PC-3 (cell line): ENCODE data around the gene MGST3. TPM values are rescaled to one million over a fixed set of nuclear protein-coding genes. Genes with fewer than 3 reads are reported as not detected.

Source experiments
- ATAC-seq: fragments of 200-7000 bp; cut with Tn5 transposase; 2 replicates; pipeline ENCODE4 v1.9.1; 2020; ENCODE audit warnings: mild to moderate bottlenecking, moderate library complexity
- BruUV-seq: library from RNA; stranded (reverse); fragments of 400-500 nt; replicated peaks from 2 replicates; lab custom pipeline; 2021; lab: Mats Ljungman, UMichigan
- CTCF ChIA-PET: fragments of 300-600 bp; sonication (Branson Sonifier 250); formaldehyde crosslinking; loops from one replicate; lab custom pipeline; 2022; ENCODE audit warnings: antibody characterized with exemption; lab: Charles Lee
- POLR2A ChIA-PET: fragments of 300-600 bp; sonication (Branson Sonifier 250); formaldehyde crosslinking; loops from one replicate; lab custom pipeline; 2022; ENCODE audit warnings: antibody characterized with exemption; ENCODE audit not compliant: unreplicated experiment; lab: Charles Lee
- DNase-seq: peaks from one replicate; pipeline ENCODE4 v3.0.0-alpha.2; 2015
- H2AFZ ChIP-seq: fragments of 300-600 bp; sonication (generic); 2 replicates; pipeline ENCODE4 v1.6.0; 2016; ENCODE audit warnings: antibody characterized with exemption, low read length
- H3F3A ChIP-seq: fragments of 300-600 bp; sonication (generic); one replicate; pipeline ENCODE4 v1.6.0; 2017; ENCODE audit warnings: antibody characterized with exemption, low read length, control low read depth, mild to moderate bottlenecking; ENCODE audit not compliant: unreplicated experiment
- H3K27ac ChIP-seq: fragments of 300-600 bp; sonication (generic); 2 replicates; pipeline ENCODE4 v1.5.1; 2016; ENCODE audit warnings: mild to moderate bottlenecking, low read length
- H3K27me3 ChIP-seq: fragments of 300-600 bp; sonication (generic); 2 replicates; pipeline ENCODE4 v1.6.1; 2016; ENCODE audit warnings: low read length, mixed read lengths
- H3K36me3 ChIP-seq: fragments of 300-600 bp; sonication (generic); 2 replicates; pipeline ENCODE4 v1.6.1; 2016; ENCODE audit warnings: low read depth, mixed run types, low read length, mixed read lengths
- H3K4me1 ChIP-seq: fragments of 300-600 bp; sonication (generic); 2 replicates; pipeline ENCODE4 v1.5.1; 2016; ENCODE audit warnings: low read length; ENCODE audit not compliant: insufficient read depth
- H3K4me2 ChIP-seq: fragments of 300-600 bp; sonication (generic); 2 replicates; pipeline ENCODE4 v1.6.0; 2016; ENCODE audit warnings: low read length
- H3K4me3 ChIP-seq: fragments of 300-600 bp; sonication (generic); 2 replicates; pipeline ENCODE4 v1.5.1; 2016; ENCODE audit warnings: mild to moderate bottlenecking, low read length, mixed read lengths
- H3K79me2 ChIP-seq: fragments of 300-600 bp; sonication (generic); 2 replicates; pipeline ENCODE4 v1.6.1; 2017; ENCODE audit warnings: low read length, mixed read lengths
- H3K9ac ChIP-seq: fragments of 300-600 bp; sonication (generic); 2 replicates; pipeline ENCODE4 v1.6.0; 2016; ENCODE audit warnings: mild to moderate bottlenecking, low read length
- H3K9me2 ChIP-seq: fragments of 300-600 bp; sonication (generic); replicated peaks from 2 replicates; pipeline ENCODE4 v1.6.1; 2016; ENCODE audit warnings: mixed run types, low read length, mixed read lengths
- H3K9me3 ChIP-seq: fragments of 300-600 bp; sonication (generic); 2 replicates; pipeline ENCODE4 v1.6.1; 2016; ENCODE audit warnings: low read length, mixed read lengths
- H4K20me1 ChIP-seq: fragments of 300-600 bp; sonication (generic); 2 replicates; pipeline ENCODE4 v1.6.1; 2016; ENCODE audit warnings: low read length, mixed read lengths
- EZH2 ChIP-seq: fragments of 300-600 bp; sonication (generic); IDR thresholded peaks from one replicate; pipeline ENCODE4 v1.6.1; 2017; ENCODE audit warnings: antibody characterized with exemption, mild to moderate bottlenecking, low read length; ENCODE audit not compliant: unreplicated experiment
- EZH2phosphoT487 ChIP-seq: fragments of 300-600 bp; sonication (generic); IDR thresholded peaks from 2 replicates; pipeline ENCODE4 v1.6.1; 2018; ENCODE audit warnings: mild to moderate bottlenecking, antibody characterized with exemption, low read length, borderline replicate concordance
- intact Hi-C: fragments of 100-400 bp; cut with micrococcal nuclease; formaldehyde crosslinking; loops from 2 replicates; pipeline ENCODE4 v1.9.0; 2023
- total RNA-seq: library from RNA; depleted of rRNA; stranded (reverse); fragments of >200 nt; gene quantifications from 2 replicates; pipeline ENCODE4 v1.2.3, GENCODE V29; 2014
- TF ChIP-seq, protein P1 (sequence below): fragments of 300-600 bp; sonication (generic); conservative IDR thresholded peaks from 2 replicates; pipeline ENCODE4 v1.5.1; 2017; ENCODE audit warnings: antibody characterized with exemption, low read depth, mild to moderate bottlenecking, low read length

Gene MGST3
- total RNA-seq, 1 experiment from 2014 or later, result 168 TPM

DNA sequence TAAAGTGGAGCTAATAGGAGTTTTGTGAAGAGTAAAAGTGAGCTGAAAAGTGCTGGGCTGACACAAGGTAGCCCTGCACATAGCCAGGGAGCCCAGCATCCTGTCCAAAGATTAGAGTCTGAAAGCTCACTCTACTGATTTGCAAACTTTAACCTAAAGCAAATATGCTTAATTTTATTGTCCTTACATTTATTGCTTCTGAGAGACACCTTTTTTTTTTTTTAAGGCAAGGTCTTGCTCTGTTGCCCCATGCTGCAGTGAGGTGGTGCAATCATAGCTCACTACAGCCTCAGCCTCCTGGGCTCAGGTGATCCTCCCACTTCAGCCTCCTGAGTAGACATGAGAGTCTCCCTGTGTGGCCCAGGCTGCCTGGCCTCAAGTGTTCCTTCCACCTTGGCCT, 16.5 kb downstream of the MGST3 start:
- H3K9me2 ChIP-seq, result no peaks in the 10 kb centered on the region
- TF ChIP-seq EZH2phosphoT487 (no peak), EZH2 (no peak)
- TF ChIP-seq, protein P1, sequence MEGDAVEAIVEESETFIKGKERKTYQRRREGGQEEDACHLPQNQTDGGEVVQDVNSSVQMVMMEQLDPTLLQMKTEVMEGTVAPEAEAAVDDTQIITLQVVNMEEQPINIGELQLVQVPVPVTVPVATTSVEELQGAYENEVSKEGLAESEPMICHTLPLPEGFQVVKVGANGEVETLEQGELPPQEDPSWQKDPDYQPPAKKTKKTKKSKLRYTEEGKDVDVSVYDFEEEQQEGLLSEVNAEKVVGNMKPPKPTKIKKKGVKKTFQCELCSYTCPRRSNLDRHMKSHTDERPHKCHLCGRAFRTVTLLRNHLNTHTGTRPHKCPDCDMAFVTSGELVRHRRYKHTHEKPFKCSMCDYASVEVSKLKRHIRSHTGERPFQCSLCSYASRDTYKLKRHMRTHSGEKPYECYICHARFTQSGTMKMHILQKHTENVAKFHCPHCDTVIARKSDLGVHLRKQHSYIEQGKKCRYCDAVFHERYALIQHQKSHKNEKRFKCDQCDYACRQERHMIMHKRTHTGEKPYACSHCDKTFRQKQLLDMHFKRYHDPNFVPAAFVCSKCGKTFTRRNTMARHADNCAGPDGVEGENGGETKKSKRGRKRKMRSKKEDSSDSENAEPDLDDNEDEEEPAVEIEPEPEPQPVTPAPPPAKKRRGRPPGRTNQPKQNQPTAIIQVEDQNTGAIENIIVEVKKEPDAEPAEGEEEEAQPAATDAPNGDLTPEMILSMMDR, result no peak
- no peak overlapping the region for H3K4me3 ChIP-seq
- H3K79me2 ChIP-seq, result peaks cover 7% of the 10 kb centered on the region; the same call in 1 of the 2 replicates
- H3K9me3 ChIP-seq, result no peaks in the 10 kb centered on the region
- ChIA-PET POLR2A (interaction anchor here (0.6 kb wide), 1 partner anchor 15 kb away, joined by 4 read pairs; no protein-coding TSS in a partner anchor), CTCF (no interaction called here)
- intact Hi-C loops, result no loop called here
- H2AFZ ChIP-seq, result no peak overlapping the region
- no peaks in the 10 kb centered on the region for H4K20me1 ChIP-seq
- ATAC-seq (no peak), DNase-seq (no peak)
- BruUV-seq, result no TSS peak
- no peak overlapping the region for H3K4me2 ChIP-seq
- H3K27me3 ChIP-seq, result no peaks in the 10 kb centered on the region
- H3F3A ChIP-seq, result no peaks in the 10 kb centered on the region
- no peak overlapping the region for H3K27ac ChIP-seq
- peaks cover 15% of the 10 kb centered on the region for H3K36me3 ChIP-seq
- no peak overlapping the region for H3K9ac ChIP-seq
- peaks cover 23% of the 10 kb centered on the region for H3K4me1 ChIP-seq

DNA sequence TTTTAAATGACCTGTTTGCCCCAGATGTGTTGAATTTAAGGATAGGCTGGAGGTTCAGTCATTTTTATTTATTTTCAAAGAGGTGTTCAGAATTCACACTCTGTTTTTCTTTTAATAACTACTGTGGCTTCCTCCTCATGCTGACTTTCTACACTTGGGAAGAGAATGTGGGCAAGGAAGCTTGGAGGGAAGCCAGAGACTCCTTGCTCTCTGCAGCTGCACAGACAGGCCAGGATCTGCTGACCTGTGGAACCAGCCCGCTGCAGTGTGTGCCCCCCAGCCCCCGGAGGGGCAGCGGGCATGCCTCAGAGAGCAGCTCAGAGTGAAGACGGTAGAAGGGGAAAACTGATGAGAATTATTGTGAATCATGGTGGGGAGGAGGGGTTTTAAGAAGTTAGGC, 16.9 kb downstream of the MGST3 start:
- no peak overlapping the region for H2AFZ ChIP-seq
- BruUV-seq, result no TSS peak
- H3K9me3 ChIP-seq, result no peaks in the 10 kb centered on the region
- DNase-seq (no peak), ATAC-seq (no peak)
- H3K4me1 ChIP-seq, result peaks cover 23% of the 10 kb centered on the region
- ChIA-PET POLR2A (interaction anchor here (0.6 kb wide), 1 partner anchor 16 kb away, joined by 4 read pairs; no protein-coding TSS in a partner anchor), CTCF (no interaction called here)
- no peaks in the 10 kb centered on the region for H3F3A ChIP-seq
- H4K20me1 ChIP-seq, result no peaks in the 10 kb centered on the region
- H3K27me3 ChIP-seq, result no peaks in the 10 kb centered on the region
- TF ChIP-seq, protein P1, result no peak
- TF ChIP-seq EZH2, result no peak
- H3K4me2 ChIP-seq, result no peak overlapping the region
- H3K9me2 ChIP-seq, result no peaks in the 10 kb centered on the region
- H3K36me3 ChIP-seq, result peaks cover 15% of the 10 kb centered on the region
- intact Hi-C loops, result no loop called here
- no peak overlapping the region for H3K4me3 ChIP-seq
- no peak overlapping the region for H3K9ac ChIP-seq
- no peak overlapping the region for H3K27ac ChIP-seq
- H3K79me2 ChIP-seq, result peaks cover 4% of the 10 kb centered on the region; the same call in 1 of the 2 replicates

DNA sequence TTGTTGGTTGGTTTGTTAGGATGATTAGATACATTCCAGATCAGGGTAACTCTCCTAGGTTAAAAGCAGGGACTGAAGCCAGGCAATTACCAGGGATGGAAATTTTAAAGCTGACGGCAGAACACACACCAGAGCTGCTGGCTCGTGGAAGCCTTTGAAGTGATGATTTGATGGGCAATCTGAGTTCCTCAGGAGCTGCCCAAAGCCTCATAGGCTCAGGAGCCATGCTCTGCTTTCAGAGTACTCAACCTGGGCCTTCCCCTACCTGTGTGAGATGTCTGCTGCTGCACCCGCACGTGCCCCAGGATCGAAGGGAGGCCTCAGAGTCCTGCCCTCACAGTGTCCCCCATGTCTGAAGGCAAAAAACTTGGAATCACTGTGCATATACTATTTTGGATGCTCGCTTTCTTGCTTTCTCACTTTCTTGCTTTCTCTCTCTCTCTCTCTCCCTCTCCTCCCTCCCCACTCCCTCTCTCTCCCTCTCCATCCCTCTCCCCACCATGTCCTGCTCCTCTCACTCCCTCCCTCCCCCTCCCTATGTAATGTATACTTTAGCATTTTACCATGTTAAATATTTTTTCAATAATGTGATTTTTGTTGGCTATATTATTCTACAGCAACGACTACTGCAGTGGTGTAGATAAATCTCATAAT, 18.0 kb downstream of the MGST3 start:
- Histone ChIP-seq H3K27me3 (no peaks in the 10 kb centered on the region), H3K36me3 (peaks cover 15% of the 10 kb centered on the region), H4K20me1 (no peaks in the 10 kb centered on the region), H3K9me2 (no peaks in the 10 kb centered on the region), H3K4me3 (no peak overlapping the region), H3K27ac (no peak overlapping the region), H3F3A (no peaks in the 10 kb centered on the region), H3K4me2 (no peak overlapping the region), H2AFZ (no peak overlapping the region), H3K9ac (no peak overlapping the region), H3K4me1 (peaks cover 21% of the 10 kb centered on the region), H3K9me3 (no peaks in the 10 kb centered on the region), H3K79me2 (peaks cover 4% of the 10 kb centered on the region; the same call in 1 of the 2 replicates)
- DNase-seq, result no peak
- ChIA-PET POLR2A (no interaction called here), CTCF (no interaction called here)
- intact Hi-C loops, result no loop called here
- no TSS peak for BruUV-seq
- TF ChIP-seq EZH2 (no peak), EZH2phosphoT487 (no peak)
- TF ChIP-seq, protein P1, result no peak
- no peak for ATAC-seq
